ENCODE measurements around the gene TRAPPC8. TPM values are rescaled to one million over a fixed set of nuclear protein-coding genes. Genes with fewer than 3 reads are reported as not detected.
A peak's percentile ranks its signal among the peaks of the same experiment; 100 is the strongest.
"Not testable (repeated sequence)": the region's sequence is repeated elsewhere in the genome, so short reads cannot be mapped to it uniquely, and the experiment has no call there.

Gene TRAPPC8
- total RNA-seq, 2 experiments from 2014 or later: 24.4 to 26.3 TPM

DNA sequence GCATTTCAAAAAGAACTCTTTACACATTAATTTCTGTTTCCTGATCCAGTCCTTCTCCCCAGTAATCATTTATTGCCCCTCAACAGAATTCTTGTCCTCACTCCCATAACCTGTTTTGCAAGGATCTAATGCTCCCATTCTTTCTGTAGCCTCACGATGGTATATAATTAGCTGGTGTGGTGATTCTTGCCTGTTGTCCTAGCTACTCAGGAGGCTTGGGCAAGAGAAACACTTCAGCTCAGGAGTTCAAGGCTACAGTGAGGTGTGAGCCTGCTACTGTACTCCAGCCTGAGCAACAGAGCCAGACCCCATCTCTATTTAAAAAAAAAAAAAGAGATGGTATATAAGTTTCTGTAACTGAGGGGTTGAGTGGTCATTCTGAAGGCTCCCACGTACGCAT, 7.7 kb upstream of the TRAPPC8 start:
- no peaks in the 10 kb centered on the region for H3K4me1 Mint-ChIP-seq (ENCODE audit: low read depth)
- ChIA-PET CTCF (no interaction called here), POLR2A (no interaction called here)
- H3K27ac Mint-ChIP-seq: no peak overlapping the region
- intact Hi-C loops (cut with DNase I, micrococcal nuclease): loop anchor here (5.0 kb wide), 2 partner anchors 37 to 38 kb away; no protein-coding TSS in a partner anchor
- H3K36me3 Mint-ChIP-seq (ENCODE audit: low read depth): no peaks in the 10 kb centered on the region
- H3K27me3 Mint-ChIP-seq: no peaks in the 10 kb centered on the region
- no peak for DNase-seq
- Histone ChIP-seq H3K4me1 (ENCODE audit: insufficient read depth, low read length) (no peaks in the 10 kb centered on the region), H3K9me3 (ENCODE audit: control insufficient read depth in 1 of 2, insufficient read depth in 1 of 2, low read length in 2 of 2) (no peaks in the 10 kb centered on the region), H3K4me3 (ENCODE audit: low read length) (no peak overlapping the region), H3K27ac (ENCODE audit: low read depth in 1 of 2, low read length in 2 of 2) (no peak overlapping the region), H3K36me3 (ENCODE audit: insufficient read depth, low read length) (no peaks in the 10 kb centered on the region), H3K27me3 (ENCODE audit: control insufficient read depth in 1 of 2, insufficient read depth in 2 of 2, low read length in 2 of 2) (no peaks in the 10 kb centered on the region)
- no peaks in the 10 kb centered on the region for H3K9me3 Mint-ChIP-seq
- no peak overlapping the region for H3K4me3 Mint-ChIP-seq
- no peak for ATAC-seq (ENCODE audit: poor library complexity)
- TF ChIP-seq, protein P1, sequence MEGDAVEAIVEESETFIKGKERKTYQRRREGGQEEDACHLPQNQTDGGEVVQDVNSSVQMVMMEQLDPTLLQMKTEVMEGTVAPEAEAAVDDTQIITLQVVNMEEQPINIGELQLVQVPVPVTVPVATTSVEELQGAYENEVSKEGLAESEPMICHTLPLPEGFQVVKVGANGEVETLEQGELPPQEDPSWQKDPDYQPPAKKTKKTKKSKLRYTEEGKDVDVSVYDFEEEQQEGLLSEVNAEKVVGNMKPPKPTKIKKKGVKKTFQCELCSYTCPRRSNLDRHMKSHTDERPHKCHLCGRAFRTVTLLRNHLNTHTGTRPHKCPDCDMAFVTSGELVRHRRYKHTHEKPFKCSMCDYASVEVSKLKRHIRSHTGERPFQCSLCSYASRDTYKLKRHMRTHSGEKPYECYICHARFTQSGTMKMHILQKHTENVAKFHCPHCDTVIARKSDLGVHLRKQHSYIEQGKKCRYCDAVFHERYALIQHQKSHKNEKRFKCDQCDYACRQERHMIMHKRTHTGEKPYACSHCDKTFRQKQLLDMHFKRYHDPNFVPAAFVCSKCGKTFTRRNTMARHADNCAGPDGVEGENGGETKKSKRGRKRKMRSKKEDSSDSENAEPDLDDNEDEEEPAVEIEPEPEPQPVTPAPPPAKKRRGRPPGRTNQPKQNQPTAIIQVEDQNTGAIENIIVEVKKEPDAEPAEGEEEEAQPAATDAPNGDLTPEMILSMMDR (IDR thresholded peaks at IDR 0.05): no peak

DNA sequence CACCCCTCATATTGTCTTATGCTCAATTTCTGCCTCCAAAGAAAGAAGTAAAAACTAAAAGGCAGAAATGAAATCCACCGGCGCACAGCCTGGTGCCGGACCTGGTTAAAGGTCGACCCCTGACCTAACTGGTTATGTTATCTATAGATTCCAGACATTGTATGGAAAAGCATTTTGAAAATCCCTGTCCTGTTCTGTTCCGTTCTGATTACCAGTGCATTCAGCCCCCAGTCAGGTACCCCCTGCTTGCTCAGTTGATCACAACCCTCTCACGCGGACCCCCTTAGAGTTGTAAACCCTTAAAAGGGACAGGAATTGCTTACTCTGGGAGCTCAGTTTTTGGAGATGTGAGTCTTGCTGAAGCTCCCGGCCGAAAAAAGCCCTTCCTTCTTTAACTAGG, 5.4 kb upstream of the TRAPPC8 start:
- peaks cover 19% of the 10 kb centered on the region for H3K4me1 Mint-ChIP-seq (ENCODE audit: low read depth)
- H3K27ac ChIP-seq (ENCODE audit: low read depth in 1 of 2, low read length in 2 of 2); H3K27me3 ChIP-seq (ENCODE audit: control insufficient read depth in 1 of 2, insufficient read depth in 2 of 2, low read length in 2 of 2); H3K9me3 Mint-ChIP-seq; CTCF ChIA-PET; H3K4me1 ChIP-seq (ENCODE audit: insufficient read depth, low read length); intact Hi-C loops (cut with DNase I, micrococcal nuclease); POLR2A ChIA-PET; H3K4me3 Mint-ChIP-seq; H3K4me3 ChIP-seq (ENCODE audit: low read length); ATAC-seq (ENCODE audit: poor library complexity); DNase-seq; H3K27me3 Mint-ChIP-seq; H3K36me3 Mint-ChIP-seq (ENCODE audit: low read depth); H3K9me3 ChIP-seq (ENCODE audit: control insufficient read depth in 1 of 2, insufficient read depth in 1 of 2, low read length in 2 of 2); H3K27ac Mint-ChIP-seq; H3K36me3 ChIP-seq (ENCODE audit: insufficient read depth, low read length): not testable (repeated sequence)

DNA sequence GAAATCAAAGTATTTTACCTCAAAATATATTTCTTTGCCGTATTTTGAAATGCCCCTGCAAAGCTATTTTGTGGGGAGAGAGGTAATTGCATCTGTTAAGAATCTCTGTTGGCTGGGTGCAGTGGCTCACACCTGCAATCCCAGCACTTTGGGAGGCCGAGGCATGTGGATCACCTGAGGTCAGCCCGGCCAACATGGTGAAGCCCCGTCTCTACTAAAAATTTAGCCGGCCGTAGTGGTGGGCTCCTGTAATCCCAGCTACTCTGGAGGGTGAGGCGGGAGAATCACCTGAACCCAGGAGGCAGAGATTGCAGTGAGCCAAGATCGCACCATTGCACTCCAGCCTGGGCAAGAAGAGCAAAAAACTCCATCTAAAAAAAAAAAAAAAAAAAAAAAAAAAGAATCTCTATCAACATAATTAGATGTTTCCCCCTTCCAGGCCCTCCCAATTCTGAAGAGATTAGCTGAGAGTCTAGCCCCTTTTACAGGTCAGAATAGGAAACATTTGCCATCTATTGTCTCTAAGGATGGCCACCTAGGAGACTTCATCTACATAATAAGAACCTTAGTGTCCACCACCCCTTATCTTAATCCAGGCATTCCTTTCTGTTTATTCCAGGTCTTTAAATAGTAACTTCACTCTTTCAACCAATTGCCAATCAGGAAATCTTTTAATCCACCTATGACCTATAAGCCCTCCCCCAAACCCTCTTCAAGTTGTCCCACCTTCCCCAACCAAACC, 3.5 kb upstream of the TRAPPC8 start:
- CTCF ChIA-PET: interaction anchor here (0.7 kb wide), 1 partner anchor 73 kb away, joined by 3 read pairs; no protein-coding TSS in a partner anchor
- no peaks in the 10 kb centered on the region for H3K9me3 ChIP-seq (ENCODE audit: control insufficient read depth in 1 of 2, insufficient read depth in 1 of 2, low read length in 2 of 2)
- H3K4me3 Mint-ChIP-seq: peak overlapping the region; percentile 59

More for the DNA sequence above, 3.5 kb upstream of the TRAPPC8 start:
- ATAC-seq (ENCODE audit: poor library complexity) (no peak), DNase-seq (no peak)
- TF ChIP-seq, protein P1 (IDR thresholded peaks at IDR 0.05): no peak
- Mint-ChIP-seq H3K27me3 (no peaks in the 10 kb centered on the region), H3K9me3 (no peaks in the 10 kb centered on the region), H3K36me3 (ENCODE audit: low read depth) (peaks cover 7% of the 10 kb centered on the region), H3K4me1 (ENCODE audit: low read depth) (peaks cover 28% of the 10 kb centered on the region), H3K27ac (peak overlapping the region; percentile 40)
- intact Hi-C loops (cut with DNase I, micrococcal nuclease): no loop called here
- no peak overlapping the region for H3K4me3 ChIP-seq (ENCODE audit: low read length)
- no peaks in the 10 kb centered on the region for H3K27me3 ChIP-seq (ENCODE audit: control insufficient read depth in 1 of 2, insufficient read depth in 2 of 2, low read length in 2 of 2)
- H3K27ac ChIP-seq (ENCODE audit: low read depth in 1 of 2, low read length in 2 of 2): no peak overlapping the region
- peaks cover 8% of the 10 kb centered on the region for H3K4me1 ChIP-seq (ENCODE audit: insufficient read depth, low read length)
- no peaks in the 10 kb centered on the region for H3K36me3 ChIP-seq (ENCODE audit: insufficient read depth, low read length)
- POLR2A ChIA-PET: no interaction called here

Data from CD4-positive, alpha-beta T cell (primary cell).